NCI-H526 treated with DMSO at 0.1 percent for 48 hours (cell line): ENCODE results near the gene MON2.

Experiments used
- DNase-seq: peaks from one replicate; lab custom pipeline; 2025; lab: John Stamatoyannopoulos, UW

Gene MON2

GRCh38 chr12:62618930-62619329 lies 152.3 kb downstream of the MON2 start:
- DNase-seq, result no peak

DNA sequence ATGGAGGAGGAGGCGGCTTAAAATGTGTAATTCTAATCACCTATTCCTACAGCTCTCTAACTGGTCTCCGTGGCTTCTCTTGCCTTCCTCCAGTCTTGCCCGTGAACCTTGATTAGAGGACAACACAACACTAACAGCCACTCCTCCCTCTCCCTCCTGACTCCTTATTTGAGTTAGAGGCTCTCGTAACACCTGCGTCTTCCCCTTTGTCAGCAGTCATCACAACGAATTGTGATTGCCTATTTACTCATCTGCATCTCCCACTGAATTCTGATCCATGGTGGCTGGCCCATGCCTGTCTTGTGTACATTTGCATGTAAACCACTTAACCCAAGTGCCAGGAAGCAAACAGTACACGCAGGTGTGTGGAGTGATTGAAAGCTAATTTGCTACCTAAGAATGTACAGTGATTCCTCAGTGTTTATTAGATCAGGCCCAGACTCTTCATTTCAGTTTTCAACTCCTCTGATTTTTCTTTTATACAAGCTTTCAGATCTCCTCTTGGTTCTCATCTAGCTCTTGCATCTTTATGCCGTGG lies 154.5 kb downstream of the MON2 start:
- DNase-seq, result peak; percentile 71

DNA sequence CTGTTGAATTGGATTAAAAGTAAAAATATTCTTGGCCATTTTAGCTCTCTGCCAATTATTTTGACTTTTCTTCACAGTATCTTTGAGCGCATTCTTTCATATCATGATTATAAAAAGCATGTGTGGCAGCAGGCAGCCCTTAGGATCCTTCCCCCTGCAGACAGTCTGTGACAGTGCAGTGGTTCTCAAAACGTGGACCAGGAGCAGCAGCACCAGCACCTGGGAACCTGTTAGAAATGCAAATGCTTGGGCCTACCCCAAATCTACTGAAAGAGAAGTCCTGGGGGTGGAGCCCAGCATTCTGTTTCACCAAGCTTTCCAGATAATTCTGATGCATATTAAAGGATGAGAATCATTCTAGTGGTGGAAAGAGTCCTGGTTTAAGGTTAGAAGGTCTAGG lies 155.6 kb downstream of the MON2 start:
- DNase-seq, result no peak

- no peak for DNase-seq
Measured at GRCh38 chr12:62625228-62625627, 158.6 kb downstream of the MON2 start.

DNA sequence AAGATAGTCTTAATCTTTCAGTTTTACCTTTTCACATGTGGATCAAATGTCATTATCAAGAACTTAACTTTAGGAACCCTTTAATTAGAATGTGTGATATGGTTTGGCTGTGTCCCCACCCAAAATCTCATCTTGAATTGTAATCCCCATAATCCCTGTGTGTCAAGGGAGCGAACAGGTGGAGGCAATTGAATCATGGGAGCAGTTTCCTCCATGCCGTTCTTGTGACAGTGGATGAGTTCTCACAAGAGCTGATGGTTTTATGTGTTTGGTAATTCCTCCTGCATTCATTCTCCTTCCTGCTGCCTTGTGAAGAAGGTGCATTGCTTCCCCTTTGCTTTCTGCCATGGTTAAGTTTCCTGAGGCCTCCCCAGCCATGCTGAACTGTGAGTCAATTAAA lies 160.6 kb downstream of the MON2 start:
- no peak for DNase-seq

DNA sequence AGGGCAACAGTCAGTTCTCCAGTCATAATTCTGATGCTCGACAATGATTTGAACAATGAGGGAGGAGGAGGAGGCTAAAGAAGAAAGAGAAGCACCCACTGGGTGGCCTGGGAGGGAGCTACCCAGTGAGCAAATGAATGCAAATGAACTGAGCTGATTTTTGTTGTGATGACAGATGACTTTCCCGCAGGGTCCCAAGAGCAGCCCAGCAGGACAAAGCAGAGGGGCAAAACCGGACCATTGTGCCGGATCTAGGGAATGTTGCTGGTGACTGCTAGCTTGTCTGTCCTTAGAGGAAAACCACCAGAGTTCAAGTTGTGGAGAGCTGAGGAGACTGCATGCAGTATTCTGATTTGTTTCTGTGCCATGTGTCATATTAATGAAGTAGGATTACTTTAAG lies 162.8 kb downstream of the MON2 start:
- DNase-seq, result no peak

- DNase-seq, result no peak
Measured at GRCh38 chr12:62629971-62630739, 163.5 kb downstream of the MON2 start.

DNA sequence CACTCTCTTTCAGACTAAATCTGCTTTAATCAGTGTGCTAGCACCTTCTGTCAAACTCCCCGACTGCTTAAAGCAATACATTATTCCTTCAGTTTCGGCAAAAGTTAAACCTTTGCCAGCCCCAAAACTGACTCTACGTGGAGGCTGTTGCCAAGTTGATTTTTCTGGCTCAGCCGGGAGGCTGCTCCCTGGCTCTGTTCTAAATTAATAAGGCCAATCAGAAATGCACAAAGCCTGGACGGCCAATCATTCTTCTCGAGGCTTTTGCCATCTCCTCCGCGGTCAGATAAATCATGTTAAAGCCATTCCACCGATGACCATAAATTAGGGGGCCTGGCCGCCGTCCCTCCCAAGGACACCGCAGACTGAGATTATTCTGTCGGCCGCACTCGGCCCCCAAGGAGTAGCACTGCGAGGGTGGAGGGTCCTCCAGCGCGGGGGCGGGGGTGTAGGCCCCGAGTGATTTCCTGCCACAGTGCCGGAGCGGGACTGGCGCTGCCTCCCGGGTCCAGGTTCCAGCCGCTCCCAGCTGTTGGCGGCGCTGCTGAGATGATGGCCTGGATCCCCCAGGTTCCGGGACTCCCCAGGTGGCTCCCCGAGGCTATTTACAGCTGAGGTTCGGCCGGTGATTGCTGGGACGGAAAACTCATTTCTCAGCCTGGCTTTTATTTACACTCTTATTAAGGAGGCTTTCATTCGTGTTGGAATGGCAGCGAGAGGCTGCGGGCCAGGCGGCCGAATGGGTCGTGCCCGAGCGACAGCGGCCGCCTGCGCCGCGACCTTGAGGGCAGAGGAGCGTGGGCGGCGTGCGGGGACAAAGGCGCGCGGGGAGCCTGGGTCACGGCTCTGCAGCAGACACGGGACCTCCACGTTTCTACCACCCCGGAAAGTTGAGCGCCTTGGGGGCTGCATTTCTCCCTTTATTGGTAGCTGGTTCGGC lies 165.1 kb downstream of the MON2 start:
- no peak for DNase-seq

DNA sequence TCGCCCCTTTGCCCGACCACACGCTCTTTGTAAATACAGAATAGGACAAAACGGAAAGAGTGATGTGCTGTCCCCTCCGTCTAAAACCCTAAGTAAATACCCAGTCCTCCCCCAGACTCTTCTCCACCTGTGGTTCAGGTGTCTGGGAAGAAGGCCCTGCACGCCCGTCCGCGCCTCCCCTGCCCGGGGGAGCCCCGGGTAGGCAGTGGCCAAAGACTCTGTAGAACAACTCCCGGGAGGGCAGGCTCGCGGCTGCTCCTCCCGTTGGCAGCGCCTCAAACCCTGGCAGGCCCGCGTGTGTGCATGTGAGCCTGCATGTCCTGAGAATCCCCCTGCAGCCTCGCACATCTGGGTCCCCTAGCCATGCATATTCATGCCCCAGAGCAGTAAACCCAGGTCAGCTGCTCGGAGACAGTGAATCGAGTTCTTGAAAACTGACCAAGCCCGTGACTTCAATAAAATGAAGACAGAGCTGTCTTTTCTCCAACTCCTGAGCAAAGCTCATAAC lies 165.8 kb downstream of the MON2 start:
- no peak for DNase-seq

GRCh38 chr12:62635649-62636048 lies 169.0 kb downstream of the MON2 start:
- no peak for DNase-seq

DNA sequence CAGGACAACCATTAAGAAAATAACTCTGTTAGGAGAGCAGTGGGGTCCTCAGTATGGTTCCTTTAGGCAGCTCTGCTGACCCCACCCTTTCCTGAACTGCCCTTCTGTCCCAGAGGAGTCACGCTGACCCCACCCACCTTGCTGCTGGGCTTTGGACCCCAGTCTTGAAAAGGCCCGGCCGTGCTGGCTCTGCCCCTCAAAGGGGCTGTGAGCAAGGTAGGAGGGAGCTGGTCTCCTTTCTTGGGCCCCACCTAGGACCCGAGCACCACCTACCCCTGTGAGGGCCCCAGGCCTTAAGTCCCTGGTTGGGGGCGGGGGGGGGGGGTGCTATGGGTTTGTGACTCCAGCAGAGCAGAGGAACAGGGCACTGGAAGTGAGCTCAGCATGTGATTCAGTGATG lies 171.1 kb downstream of the MON2 start:
- DNase-seq, result no peak

GRCh38 chr12:62640910-62641448 lies 174.4 kb downstream of the MON2 start:
- no peak for DNase-seq

DNA sequence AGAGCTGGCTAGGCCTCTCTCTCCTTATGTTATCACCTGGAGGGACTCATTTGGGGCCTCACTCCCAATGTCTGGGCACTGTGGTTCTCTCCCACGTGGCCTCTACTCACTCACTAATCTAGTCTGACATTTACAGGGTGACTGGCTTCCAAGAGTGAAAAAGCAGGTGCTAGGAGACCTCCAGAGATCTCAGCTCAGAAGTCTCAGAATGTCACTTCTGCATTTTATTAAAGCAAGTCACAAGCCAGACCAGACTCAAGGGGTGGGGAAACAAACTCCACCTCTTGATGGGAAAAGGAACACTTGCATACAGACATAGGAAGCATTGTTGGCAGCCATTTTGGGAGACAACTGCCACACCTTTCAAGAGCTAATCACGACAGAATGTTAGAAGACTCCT lies 175.9 kb downstream of the MON2 start:
- DNase-seq, result no peak

DNA sequence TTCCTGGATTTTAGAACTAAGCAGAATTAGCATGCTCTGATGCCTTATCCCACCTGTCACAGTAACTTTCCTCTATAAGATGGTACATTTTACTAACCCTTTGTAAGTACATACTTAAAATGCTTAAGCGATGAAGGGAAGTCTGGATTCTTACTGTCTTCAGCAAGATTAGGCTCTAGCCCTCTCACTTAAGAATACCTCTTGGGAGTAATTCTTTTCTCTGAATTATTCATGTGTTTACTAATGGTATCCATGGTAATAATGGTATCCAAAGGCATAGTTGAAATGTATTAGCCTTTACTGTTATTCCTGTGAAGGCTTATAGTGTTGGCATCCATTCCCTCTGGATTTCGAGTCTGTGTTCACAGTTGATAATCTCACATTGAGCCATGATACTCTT lies 176.9 kb downstream of the MON2 start:
- DNase-seq, result no peak

DNA sequence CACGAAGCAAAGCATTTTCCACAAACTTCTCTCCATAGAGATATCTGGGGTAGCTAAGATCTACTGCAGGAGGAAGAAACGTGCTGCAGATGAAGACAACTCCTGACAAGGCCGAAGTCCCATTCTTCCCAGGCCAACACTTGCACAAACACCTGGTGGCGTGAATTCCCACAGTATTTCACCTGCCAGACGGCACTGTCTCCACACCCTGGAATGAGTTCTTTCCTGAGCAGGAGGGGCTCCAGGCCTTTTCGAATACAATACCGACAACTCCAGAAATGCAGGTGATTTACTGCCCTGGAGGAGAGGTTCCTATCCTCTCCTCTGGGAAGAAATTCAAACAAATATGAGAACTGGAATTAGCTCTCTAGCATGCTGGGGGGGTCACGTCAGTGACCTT lies 179.9 kb downstream of the MON2 start:
- no peak for DNase-seq

GRCh38 chr12:62647586-62647985 lies 181.0 kb downstream of the MON2 start:
- no peak for DNase-seq

GRCh38 chr12:62649412-62650138 lies 182.9 kb downstream of the MON2 start:
- no peak for DNase-seq
